Stimulated activated CD4-positive, alpha-beta T cell treated with anti-CD3 and anti-CD28 coated beads, Interleukin-12 subunit alpha, Interleukin-12 subunit beta, amount 100 ng/mL, for 48 hours (primary cell): ENCODE data around the gene IGLL5.

Source experiments
- DNase-seq, 3 donors: peaks; one replicate each; pipeline ENCODE4 v3.0.0-alpha.2; 2020; ENCODE audit warnings: low read depth in 2 of 3, low spot score in 1 of 3

IGLL5 gene

DNA sequence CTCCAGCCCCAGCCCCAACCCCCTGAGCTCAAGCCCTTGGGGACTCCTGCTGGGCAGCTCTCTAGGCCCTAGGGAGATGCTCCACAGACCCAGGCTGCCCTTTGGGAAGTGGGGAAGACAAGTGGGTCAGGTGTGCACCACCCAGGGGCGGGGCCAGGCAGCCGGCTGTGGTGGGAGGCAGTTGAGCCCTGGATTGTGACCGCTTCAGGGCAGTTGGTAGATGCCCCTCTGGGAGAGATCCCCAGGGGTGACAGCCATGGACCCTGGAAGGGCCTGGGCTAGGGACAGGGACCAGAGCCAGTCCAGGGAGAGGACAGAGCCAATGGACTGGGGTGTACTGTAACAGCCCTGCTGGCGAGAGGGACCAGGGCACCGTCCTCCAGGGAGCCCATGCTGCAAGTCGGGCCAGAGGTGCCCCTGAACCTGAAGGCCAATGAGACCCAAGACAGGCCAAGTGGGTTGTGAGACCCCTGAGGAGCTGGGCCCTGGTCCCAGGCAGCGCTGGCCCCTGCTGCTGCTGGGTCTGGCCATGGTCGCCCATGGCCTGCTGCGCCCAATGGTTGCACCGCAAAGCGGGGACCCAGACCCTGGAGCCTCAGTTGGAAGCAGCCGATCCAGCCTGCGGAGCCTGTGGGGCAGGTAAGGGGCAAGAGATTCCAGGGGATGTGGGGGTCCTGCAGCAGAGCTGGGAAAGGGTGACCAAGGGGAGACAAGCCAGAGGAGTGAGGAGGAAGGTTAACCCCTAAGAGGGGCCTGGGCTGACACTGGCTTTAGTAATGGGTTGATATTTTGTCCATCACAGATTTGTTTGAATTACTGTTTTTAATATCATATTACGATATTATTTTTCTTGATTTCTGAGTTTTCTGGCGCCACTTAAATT lies at the start of gene IGLL5:
Gene IGLL5, plus strand, starts transcription at position 196 of the 883 bp plus-strand sequence. Its CDS starts 238 bp downstream, at position 434.
- DNase-seq = no peak

- DNase-seq = no peak
Measured at GRCh38 chr22:22838148-22838786, 49.3 kb upstream of the IGLL5 start.

DNA sequence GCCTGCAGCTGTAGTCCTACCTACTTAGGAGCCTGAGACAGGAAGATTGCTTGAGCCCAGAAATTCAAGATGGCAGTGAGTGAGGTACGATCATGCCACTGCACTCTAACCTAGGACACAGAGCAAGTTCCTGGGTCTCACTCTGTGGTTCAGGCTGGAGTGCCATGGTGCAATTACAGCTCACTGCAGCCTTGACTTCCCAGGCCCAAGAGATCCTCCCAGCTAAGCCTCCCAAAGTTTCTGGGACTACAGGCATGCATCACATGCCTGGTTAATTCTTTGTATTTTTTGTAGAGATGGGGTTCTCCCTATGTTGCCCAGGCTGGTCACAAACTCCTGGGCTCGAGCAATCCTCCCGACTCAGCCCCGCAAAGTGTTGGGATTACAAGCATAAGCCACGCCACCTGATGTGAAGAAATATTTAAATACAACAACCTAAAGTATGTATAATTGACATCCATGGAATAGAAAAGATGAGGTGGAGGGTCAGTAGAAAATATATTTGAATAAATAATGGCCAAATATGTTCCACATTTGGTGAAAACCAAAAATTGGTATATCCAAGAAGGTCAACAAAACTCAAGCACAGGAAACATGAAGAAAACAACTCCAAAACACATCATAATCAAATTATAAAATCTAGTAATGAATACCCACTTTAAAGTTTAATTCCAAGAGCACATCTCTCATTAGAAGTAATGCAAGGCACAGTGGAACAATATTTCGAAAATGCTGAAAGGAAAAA lies 47.9 kb upstream of the IGLL5 start:
- DNase-seq = no peak

- DNase-seq = no peak
Measured at GRCh38 chr22:22840780-22841179, 46.8 kb upstream of the IGLL5 start.

DNA sequence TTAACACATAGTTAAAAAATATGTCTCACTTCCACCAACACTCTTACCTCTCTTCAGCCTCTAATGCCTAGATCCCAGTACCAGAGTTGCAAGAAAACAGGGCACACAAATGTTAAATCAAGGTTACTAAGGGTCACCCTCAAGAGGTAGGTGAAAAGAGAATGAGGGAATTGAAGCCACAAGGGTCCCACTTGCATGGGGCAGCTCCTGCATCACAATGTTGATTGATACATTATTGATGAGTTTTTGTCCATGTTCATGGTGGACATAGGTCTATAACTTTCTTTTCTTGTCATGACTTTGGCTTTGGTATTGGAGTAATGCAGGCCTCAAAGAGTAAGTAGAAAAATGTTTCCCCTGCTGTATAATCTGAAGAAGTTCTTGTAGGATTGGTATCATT lies 46.0 kb upstream of the IGLL5 start:
- DNase-seq = no peak

GRCh38 chr22:22842085-22842484 lies 45.5 kb upstream of the IGLL5 start:
- DNase-seq = no peak

DNA sequence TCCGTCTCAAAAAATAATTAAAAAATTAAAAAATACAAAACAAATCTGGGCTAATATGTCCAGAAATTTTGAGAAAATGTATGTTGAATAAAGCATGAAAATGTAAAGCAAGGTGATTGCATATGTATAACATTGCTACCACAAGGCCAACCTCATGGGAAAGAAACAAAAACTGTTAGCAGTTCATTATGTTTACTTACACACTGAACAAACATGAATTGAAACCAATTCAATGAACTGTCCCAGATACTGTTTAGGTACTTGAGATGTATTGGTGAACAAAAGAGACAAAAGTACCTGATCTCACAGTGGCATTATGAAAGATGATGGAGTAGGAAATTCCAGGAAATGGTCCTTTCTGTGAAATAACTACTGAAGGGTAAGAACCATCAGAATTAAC lies 43.8 kb upstream of the IGLL5 start:
- DNase-seq = no peak

DNA sequence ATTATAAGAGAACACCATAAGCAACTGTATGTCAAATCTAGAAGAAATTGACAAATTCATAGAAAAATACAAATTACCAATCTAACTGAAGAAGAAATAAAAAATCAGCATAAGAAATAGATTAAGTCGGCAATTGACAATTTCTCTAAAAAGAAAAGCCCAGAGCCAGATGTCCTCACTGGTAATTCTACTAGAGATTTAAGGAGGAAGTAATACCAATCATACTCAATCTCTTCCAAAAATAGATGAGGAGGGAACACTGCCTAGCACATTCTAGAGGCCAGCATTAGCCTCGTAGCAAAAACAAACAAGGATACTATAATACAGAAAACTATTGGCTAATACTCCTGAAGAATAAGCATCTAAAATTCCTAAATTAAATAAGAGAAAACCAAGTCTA lies 40.4 kb upstream of the IGLL5 start:
- DNase-seq = no peak

GRCh38 chr22:22848364-22848866 lies 39.2 kb upstream of the IGLL5 start:
- DNase-seq = peak; percentile 38 to 74 (median 67)

DNA sequence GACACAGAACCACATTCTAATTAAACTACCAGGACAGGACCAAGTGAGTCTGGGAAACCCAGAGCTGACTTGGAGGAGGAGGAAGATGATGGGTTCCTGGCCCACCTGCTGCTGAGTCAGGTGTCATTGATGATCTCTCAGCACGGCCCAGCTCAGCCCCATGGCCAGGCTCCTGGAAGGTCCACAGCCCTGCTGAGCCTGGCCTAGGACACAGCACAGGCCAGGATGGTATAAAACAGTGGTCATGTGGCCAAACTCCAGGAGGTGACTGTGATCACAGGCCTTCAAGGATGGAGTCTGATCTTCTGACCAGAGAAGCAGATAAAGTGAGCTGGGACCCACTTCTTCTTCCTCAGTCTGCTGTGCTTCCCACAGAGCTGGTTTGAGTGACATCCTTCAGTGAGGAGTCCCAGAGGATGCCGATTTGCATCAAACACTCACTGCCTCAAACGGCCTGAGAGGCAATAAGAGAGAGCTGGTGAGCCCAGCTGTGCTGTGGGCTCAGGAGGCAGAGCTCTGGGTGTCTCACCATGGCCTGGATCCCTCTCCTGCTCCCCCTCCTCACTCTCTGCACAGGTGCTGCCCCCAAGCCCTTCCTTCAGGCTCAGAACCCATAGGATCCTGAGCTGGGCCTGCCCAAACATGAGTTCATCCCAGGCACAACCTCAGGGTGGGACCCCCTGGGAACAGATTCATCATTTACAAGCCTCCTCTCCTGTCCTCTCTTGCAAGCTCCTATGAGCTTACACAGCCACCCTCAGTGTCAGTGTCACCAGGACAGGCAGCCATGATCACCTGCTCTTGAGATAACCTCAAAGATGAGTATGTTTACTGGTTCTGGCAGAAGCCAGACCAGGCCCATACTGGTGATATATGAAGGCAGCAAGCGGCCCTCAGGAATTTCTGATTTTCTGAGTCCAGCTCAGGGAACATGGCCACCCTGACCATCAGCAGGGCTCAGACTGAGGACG lies 37.7 kb upstream of the IGLL5 start:
- no peak for DNase-seq

GRCh38 chr22:22851969-22852368 lies 35.6 kb upstream of the IGLL5 start:
- DNase-seq = no peak

- DNase-seq = no peak
Measured at GRCh38 chr22:22853713-22854112, 33.9 kb upstream of the IGLL5 start.

GRCh38 chr22:22854466-22854865 lies 33.1 kb upstream of the IGLL5 start:
- DNase-seq = no peak

DNA sequence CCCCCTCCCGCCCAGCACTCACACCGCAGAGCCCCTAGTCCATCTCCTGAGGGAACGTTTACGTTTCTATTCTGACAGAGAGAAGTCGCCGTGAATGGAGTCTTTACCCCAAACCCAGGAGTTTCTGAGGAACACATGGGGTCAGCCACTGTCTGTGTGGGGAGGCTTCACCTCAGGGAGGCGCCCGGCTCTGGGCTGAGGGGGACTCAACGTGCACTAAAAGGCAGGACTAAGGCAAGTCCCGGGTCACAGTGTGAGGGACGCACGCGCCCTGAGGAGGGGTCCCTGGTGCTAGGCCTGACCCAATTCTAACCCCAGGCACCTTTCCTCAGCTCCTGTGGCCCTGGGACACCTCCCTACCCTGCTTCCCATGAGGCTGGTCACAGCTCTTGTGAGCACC lies 32.5 kb upstream of the IGLL5 start:
- DNase-seq = no peak

DNA sequence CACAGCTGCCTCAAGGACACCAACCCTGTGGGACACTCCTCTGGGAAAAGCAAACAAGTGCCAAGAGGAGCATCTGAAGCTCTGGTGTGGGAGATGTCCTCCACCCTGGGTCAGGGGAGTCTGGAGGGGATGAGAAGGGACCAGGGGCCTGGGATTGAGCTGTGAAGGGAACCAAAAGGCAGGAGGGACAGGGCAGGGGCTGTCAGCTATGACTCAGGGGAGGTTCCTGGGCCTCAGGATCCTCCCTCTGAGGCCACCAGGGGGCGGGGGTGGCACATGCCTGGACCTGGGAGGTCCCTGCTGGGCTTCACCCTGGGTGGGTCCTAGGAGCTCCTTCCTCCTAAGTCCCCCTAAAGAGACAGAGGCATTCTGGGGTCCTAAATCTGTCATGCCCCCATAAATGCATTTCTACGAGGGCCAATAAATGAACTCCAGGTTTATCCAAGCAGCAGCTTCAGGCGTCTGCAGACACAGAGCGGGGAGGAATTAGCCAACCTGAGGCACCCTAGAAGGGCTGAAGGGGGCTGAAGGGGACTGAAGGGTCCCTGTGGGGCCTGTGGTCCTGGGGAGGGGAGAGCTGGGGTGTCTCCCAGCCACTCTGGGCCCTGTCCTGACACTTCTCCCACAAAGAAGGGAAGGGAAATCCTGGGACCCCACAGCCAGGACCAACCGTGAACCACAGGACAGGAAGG lies 31.9 kb upstream of the IGLL5 start:
- DNase-seq = peak in 2 of 3 donors; percentile 12 to 17

GRCh38 chr22:22856364-22856763 lies 31.3 kb upstream of the IGLL5 start:
- DNase-seq = no peak

DNA sequence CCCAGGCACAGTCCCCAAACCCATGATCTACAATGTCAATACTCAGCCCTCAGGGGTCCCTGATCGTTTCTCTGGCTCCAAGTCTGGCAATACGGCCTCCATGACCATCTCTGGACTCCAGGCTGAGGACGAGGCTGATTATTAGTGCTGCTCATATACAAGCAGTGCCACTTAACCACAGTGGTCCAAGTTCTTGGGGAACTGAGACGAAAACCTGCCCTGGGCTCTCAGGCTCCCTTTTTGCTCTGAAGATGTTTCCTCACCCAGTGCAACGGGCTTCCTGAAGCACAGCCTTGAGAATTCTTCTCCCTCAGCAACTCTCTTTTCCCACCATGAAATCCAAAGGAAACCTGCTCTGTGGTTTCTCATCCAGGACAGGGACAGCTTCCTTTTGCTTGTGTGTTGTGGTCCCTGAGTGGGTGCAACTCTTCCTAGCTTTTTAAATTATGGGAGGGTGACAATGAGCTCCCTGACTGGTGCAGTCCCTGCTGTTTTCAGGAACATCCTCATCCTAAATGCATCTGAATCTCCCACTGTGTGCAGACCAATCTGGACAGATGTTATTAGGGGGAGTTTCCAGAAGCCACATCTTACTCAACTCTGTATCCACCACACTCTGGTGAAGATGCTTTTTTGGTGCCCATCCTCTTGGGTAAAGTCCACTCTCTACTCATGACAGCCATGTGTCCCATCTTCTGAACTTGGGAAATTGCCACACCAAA lies 30.6 kb upstream of the IGLL5 start:
- no peak for DNase-seq

GRCh38 chr22:22857607-22858558 lies 29.7 kb upstream of the IGLL5 start:
- DNase-seq = no peak
